OCI-LY3 (cell line): ENCODE data around the gene UBA52.

ENCODE experiments used
- EZH2phosphoT487 ChIP-seq: fragments of 200-600 bp; shearing (Covaris generic); IDR thresholded peaks from 2 replicates; pipeline ENCODE4 v1.6.1; 2018; ENCODE audit warnings: antibody characterized with exemption, mixed run types, low read depth
- TF ChIP-seq, protein P1 (sequence below): fragments of 200-600, 300-600 bp; sonication (generic); IDR thresholded peaks from 2 replicates; pipeline ENCODE4 v1.5.1; 2014; ENCODE audit warnings: antibody characterized with exemption, low read length, low read depth

DNA sequence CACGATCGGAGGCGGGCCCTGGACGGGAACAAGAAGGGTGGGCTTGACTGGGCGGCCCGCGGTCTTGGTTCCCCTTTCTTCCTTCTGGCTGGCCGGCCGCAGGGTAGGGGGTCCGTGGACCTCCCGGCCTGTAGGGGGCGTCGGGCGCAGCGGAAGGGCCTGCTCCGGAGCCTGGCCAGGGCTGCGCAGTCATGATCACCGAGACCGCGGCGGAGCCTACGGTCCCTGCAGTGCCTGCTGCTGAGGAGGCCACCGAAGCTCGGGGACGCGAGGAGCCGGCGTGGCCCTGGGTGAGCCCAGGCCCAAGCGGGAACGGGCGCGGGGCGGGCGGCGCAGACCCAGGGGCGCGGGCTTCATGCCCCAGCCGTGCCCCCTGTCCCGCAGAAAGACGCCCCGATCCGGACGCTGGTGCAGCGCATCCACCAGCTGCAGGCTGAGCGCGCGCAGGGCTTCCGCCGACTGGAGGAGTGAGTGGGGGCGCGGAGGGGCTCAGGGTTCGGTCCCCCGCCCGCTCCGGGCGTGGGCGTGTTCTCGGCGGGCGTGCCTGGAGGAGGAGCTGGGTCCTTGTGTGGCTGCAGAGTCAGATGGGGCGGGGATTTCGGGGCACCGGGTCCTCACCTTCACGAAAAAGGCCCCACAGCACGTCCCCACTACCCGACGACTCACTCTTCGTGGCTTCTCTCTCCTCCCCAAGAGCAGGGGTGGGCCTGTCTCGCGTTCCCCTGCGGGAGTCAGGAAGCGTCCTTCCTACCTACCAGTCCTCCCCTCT is 17.1 kb downstream of the UBA52 start, which contains the start of gene REX1BD:
- TF ChIP-seq, protein P1, sequence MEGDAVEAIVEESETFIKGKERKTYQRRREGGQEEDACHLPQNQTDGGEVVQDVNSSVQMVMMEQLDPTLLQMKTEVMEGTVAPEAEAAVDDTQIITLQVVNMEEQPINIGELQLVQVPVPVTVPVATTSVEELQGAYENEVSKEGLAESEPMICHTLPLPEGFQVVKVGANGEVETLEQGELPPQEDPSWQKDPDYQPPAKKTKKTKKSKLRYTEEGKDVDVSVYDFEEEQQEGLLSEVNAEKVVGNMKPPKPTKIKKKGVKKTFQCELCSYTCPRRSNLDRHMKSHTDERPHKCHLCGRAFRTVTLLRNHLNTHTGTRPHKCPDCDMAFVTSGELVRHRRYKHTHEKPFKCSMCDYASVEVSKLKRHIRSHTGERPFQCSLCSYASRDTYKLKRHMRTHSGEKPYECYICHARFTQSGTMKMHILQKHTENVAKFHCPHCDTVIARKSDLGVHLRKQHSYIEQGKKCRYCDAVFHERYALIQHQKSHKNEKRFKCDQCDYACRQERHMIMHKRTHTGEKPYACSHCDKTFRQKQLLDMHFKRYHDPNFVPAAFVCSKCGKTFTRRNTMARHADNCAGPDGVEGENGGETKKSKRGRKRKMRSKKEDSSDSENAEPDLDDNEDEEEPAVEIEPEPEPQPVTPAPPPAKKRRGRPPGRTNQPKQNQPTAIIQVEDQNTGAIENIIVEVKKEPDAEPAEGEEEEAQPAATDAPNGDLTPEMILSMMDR: peak; percentile 91
- no peak for TF ChIP-seq EZH2phosphoT487
